Heart right ventricle (tissue), 16 donors: ENCODE data around the gene CRTC1. TPM values are rescaled to one million over a fixed set of nuclear protein-coding genes. Genes with fewer than 3 reads are reported as not detected.

Experiments used
- ATAC-seq, 8 donors: fragments of 200-7000 bp; cut with Tn5 transposase; one replicate each; pipeline ENCODE4 v1.9.1; 2020; ENCODE audit warnings: mild to moderate bottlenecking in 8 of 8, moderate library complexity in 8 of 8, moderate number of reproducible peaks in 1 of 8
- DNase-seq, 2 donors: peaks; one replicate each; pipeline ENCODE4 v3.0.0-alpha.2; 2020
- H3K27ac ChIP-seq, 10 donors: fragments of 200-600 bp; sonication (generic) in 2 of 10; one replicate each; pipeline versions ENCODE4 v1.5.0 to v1.8.0; 2020 to 2022; ENCODE audit warnings: mild to moderate bottlenecking in 3 of 10
- H3K27me3 ChIP-seq, 7 donors: fragments of 200-600 bp; one replicate each; pipeline ENCODE4 v1.8.0; 2021 to 2022; ENCODE audit warnings: mild to moderate bottlenecking in 2 of 7
- H3K36me3 ChIP-seq, 9 donors: fragments of 200-600 bp; sonication (generic) in 1 of 9; one replicate each; pipeline versions ENCODE4 v1.5.0 to v1.8.0; 2020 to 2022; ENCODE audit warnings: mild to moderate bottlenecking in 2 of 9
- H3K4me1 ChIP-seq, 9 donors: fragments of 200-600 bp; sonication (generic) in 1 of 9; one replicate each; pipeline versions ENCODE4 v1.5.0 to v1.8.0; 2020 to 2022; ENCODE audit warnings: mild to moderate bottlenecking in 4 of 9
- H3K4me3 ChIP-seq, 10 donors: fragments of 200-600 bp; sonication (generic) in 2 of 10; one replicate each; pipeline versions ENCODE4 v1.5.0 to v1.8.0; 2020 to 2022; ENCODE audit warnings: mild to moderate bottlenecking in 7 of 10, moderate library complexity in 2 of 10
- H3K9me3 ChIP-seq, 11 donors: fragments of 200-600 bp in 10 of 11; sonication (generic) in 2 of 11; one replicate each; pipeline versions ENCODE4 v1.5.0 to v1.8.0; 2013 to 2022; ENCODE audit warnings: mild to moderate bottlenecking in 2 of 11, control low read depth in 1 of 11, moderate library complexity in 1 of 11
- WGBS, 2 donors: extraction: QIAGEN DNeasy Blood & Tissue Kit; methylation state at CpG; one replicate each; pipeline ENCODE4 v1.1.7; 2013; ENCODE audit warnings: inconsistent platforms in 1 of 2; 5-methylcytosine and 5-hydroxymethylcytosine counted together
- intact Hi-C, 10 donors: fragments of 100-400 bp; cut with DNase I; formaldehyde crosslinking; loops; one replicate each; pipeline versions ENCODE4 v1.11.1 to v1.14.2; 2022
- polyA plus RNA-seq, 2 donors: library from polyadenylated mRNA; stranded (reverse); fragments of 200-250 nt; gene quantifications; one replicate each; pipeline ENCODE4 v1.2.3, GENCODE V29; 2013
- total RNA-seq, 10 donors: library from RNA; stranded (reverse); fragmentation: NEBNext Ultra II Directional in 3 of 10; extraction: Animal tissue kit (Norgen Biotek cat#: 25700) in 3 of 10; gene quantifications; one replicate each; pipeline versions ENCODE4 v1.2.1 to v1.2.4, GENCODE V29; 2021 to 2023
- TF ChIP-seq, protein P1 (sequence below), 9 donors: fragments of 200-600 bp; sonication (generic) in 2 of 9; IDR thresholded peaks; one replicate each; pipeline versions ENCODE4 v1.5.0 to v1.8.0; 2021 to 2022; ENCODE audit warnings: antibody characterized with exemption in 9 of 9, mild to moderate bottlenecking in 5 of 9, moderate library complexity in 1 of 9
- donor health status: Arrhythmogenic right ventricular cardiomyopathy.
- donor health status: ischemic (EF 13 %, LVEDD 7.1; RV severe dilation, severe dysfunction).
- donor health status: healthy with polysubstance abuse.
- donor health status: DM: no; HTN: yes; CAD: no.
- donor health status: DM: no; HTN: no; CAD: no.
- donor health status: ischemic (EF 25% LVEDD 6.9; RV normal size, moderate dysfunction).
- donor health status: ischemic (EF 25% LVEDD 5.7; RV mildly dilated, moderate dysfunction).
- donor health status: healthy.
- donor health status: DM: yes; HTN: yes; CAD: no.
- donor health status: Ischemic cardiomyopathy.
- donor health status: ischemic (EF 35%, LVEDD 5.7; RV mildly dilated, moderate dysfunction).
- donor health status: nonischemic (EF 11% LVEDD 7.7; RV severe dilation, severe dysfunction).
- donor health status: DM: yes; HTN: yes; CAD: no.
- donor health status: PGD.
- donor health status: ischemic (EF 29% LVEDD 5.4; RV normal size, mild dysfunction).
- donor health status: nonischemic (EF 23%, LVEDD 6.1; RV moderate dilation, normal function).

The CRTC1 gene
- total and polyA plus RNA-seq, 12 donors = 3.2 to 11.8 (median 9.1) TPM

DNA sequence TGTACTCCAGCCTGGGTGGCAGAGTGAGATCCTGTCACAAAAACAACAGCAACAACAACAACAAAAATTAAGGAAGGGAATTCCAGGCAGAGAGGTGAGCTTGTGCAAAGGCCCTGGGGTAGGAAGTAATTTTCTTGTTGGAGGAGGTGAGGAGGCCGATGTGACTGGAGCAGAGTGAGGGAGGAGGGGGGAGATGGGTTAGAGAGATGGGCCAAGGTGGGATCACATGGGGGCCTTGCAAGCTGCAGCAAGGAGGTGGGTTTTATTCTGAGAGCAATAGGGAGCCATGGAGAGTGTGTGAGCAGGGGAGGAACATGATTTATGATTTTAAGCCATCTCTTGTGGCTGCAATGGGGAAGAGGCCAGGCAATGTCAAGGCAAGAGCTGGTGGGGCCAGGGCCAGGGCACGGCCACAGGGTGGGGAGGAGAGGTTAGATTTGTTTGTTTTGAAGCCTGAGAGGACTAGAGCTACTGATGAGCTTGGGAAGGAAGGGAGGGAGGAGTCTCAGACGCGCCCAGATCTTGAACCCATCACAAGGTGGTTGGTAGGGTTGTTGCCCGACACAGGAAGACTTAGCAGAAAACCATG lies 120.2 kb downstream of the CRTC1 start:
- Histone ChIP-seq H3K4me3 (no peak overlapping the region), H3K9me3 (no peaks in the 10 kb centered on the region), H3K4me1 (no peaks in the 10 kb centered on the region), H3K27ac (no peak overlapping the region), H3K36me3 (no peaks in the 10 kb centered on the region), H3K27me3 (peaks cover 0 to 39% (median 25%) of the 10 kb centered on the region in 7 donors)
- WGBS, 2 donors = 88 to 92% methylated on average over 5 of the region's 5 CpGs
- DNase-seq (no peak), ATAC-seq (no peak)
- TF ChIP-seq, protein P1, sequence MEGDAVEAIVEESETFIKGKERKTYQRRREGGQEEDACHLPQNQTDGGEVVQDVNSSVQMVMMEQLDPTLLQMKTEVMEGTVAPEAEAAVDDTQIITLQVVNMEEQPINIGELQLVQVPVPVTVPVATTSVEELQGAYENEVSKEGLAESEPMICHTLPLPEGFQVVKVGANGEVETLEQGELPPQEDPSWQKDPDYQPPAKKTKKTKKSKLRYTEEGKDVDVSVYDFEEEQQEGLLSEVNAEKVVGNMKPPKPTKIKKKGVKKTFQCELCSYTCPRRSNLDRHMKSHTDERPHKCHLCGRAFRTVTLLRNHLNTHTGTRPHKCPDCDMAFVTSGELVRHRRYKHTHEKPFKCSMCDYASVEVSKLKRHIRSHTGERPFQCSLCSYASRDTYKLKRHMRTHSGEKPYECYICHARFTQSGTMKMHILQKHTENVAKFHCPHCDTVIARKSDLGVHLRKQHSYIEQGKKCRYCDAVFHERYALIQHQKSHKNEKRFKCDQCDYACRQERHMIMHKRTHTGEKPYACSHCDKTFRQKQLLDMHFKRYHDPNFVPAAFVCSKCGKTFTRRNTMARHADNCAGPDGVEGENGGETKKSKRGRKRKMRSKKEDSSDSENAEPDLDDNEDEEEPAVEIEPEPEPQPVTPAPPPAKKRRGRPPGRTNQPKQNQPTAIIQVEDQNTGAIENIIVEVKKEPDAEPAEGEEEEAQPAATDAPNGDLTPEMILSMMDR (IDR thresholded peaks at IDR 0.05) = no peak
- intact Hi-C loops = no loop called here

DNA sequence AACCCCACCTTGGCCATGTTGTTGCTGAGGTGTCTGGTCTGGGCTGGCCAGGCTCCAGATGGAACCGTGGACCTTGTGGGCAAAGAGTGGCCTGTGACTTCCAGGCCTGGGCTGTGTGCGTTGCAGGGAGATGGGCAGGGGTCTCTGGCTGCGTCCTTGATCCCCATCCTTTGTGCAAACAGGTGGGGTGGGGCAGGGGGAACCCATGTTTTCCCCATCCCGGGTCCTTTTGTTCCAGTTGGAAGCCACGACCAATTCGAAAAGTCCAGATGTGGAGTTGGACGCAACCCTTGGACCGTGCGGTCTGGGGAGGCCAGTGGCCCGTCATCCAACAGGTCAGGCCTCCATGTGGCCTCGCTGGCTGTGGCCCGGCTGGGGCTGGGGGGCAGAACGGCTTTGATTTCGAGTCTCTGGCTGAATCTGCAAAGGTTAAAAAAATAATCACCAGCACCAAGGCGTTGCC lies 120.7 kb downstream of the CRTC1 start:
- Histone ChIP-seq H3K27me3 (peaks cover 0 to 34% (median 20%) of the 10 kb centered on the region in 7 donors), H3K36me3 (no peaks in the 10 kb centered on the region), H3K4me1 (peaks cover 0 to 3% (median 0%) of the 10 kb centered on the region in 9 donors), H3K9me3 (no peaks in the 10 kb centered on the region), H3K27ac (no peak overlapping the region), H3K4me3 (no peak overlapping the region)
- intact Hi-C loops = no loop called here
- 92% methylated on average over 15 of the region's 15 CpGs for WGBS, 2 donors
- TF ChIP-seq, protein P1 (IDR thresholded peaks at IDR 0.05) = no peak
- DNase-seq = no peak
- ATAC-seq = no peak

DNA sequence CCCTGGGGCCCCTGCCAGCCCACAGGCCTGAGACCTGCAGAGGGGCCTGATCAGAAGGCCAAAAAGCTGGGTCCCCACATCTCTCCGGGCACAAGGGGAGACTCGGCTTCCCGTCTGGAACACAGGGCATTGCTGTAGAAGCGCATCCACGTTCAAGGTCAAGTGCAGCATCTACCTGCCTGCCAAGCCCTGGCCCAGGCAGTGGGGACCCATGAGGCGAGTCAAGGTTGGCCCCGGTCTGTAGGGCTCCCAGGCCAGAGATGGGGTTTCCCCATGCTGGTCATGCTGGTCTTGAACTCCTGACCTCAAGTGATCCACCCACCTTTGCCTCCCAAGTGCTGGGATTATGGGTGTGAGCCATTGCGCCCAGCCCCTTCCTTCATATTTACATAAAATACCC lies 121.2 kb downstream of the CRTC1 start:
- no peak for DNase-seq
- Histone ChIP-seq H3K9me3 (no peaks in the 10 kb centered on the region), H3K36me3 (no peaks in the 10 kb centered on the region), H3K4me3 (no peak overlapping the region), H3K27ac (no peak overlapping the region), H3K27me3 (peaks cover 0 to 33% (median 19%) of the 10 kb centered on the region in 7 donors), H3K4me1 (peaks cover 0 to 7% (median 0%) of the 10 kb centered on the region in 9 donors)
- TF ChIP-seq, protein P1 (IDR thresholded peaks at IDR 0.05) = no peak
- no peak for ATAC-seq
- WGBS, 2 donors = 90 to 92% methylated on average over 8 of the region's 8 CpGs
- intact Hi-C loops = loop anchor here in 1 of 10 donors (5.0 kb wide), 1 partner anchor 612 kb away; the partner anchor contains the start of gene MPV17L2

DNA sequence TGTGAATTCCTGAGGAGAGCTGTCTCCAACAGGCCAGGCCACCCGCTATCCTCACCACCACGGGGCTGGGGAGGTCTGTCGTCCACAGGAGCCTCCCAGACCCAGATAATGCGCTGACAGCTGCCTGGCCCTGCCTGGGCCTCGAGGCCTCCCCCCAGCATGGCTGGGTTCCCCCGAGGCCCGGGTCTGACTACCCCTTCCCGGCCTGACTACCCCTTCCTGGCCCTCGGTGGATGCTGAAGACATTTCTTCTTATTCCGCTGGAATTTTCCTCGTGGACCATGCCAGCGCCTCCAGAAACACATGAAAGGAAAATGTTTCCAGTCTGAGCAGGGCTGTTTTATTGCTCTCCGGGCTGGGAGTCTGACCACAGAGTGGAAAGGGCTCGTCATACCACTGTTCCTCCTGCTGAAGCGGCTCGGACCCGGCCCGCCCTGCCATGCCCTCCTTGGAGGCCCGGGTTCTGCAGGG lies 124.4 kb downstream of the CRTC1 start:
- Histone ChIP-seq H3K27ac (peak overlapping the region in 3 of 10 donors; percentile 33 to 58 (median 37)), H3K4me3 (no peak overlapping the region), H3K9me3 (no peaks in the 10 kb centered on the region), H3K27me3 (peaks cover 0 to 24% (median 6%) of the 10 kb centered on the region in 7 donors), H3K4me1 (peaks cover 0 to 12% (median 0%) of the 10 kb centered on the region in 9 donors), H3K36me3 (no peaks in the 10 kb centered on the region)
- intact Hi-C loops = loop anchor here in 1 of 10 donors (5.0 kb wide), 1 partner anchor 616 kb away; the partner anchor contains the start of gene MPV17L2
- TF ChIP-seq, protein P1 (IDR thresholded peaks at IDR 0.05) = no peak
- WGBS, 2 donors = 67 to 70% methylated on average over 19 of the region's 19 CpGs
- ATAC-seq = peak in 4 of 8 donors; percentile 23 to 65 (median 58)
- DNase-seq = no peak
